T-cell (primary cell): Measurements from ENCODE around the gene MSRB2. TPM values are rescaled to one million over a fixed set of nuclear protein-coding genes. Genes with fewer than 3 reads are reported as not detected.

Experiments
- ATAC-seq, 4 experiments: fragments of 200-7000 bp in 3 of 4; fragments of 150-1000 bp in 1 of 4; cut with Tn5 transposase; replicated peaks in 1 of 4; 1 replicate in 3 of 4; 2 replicates in 1 of 4; pipeline ENCODE4 v1.10.0; 2021; ENCODE audit warnings: moderate library complexity in 3 of 4, mild to moderate bottlenecking in 2 of 4, moderate number of reproducible peaks in 1 of 4
- CTCF ChIA-PET, 2 donors: fragments of 300-600 bp; sonication (Branson Sonifier 250); formaldehyde crosslinking; loops; one replicate each; lab custom pipeline; 2022; ENCODE audit warnings: antibody characterized with exemption in 2 of 2; lab: Charles Lee
- POLR2A ChIA-PET, 2 donors: fragments of 300-600 bp; sonication (Branson Sonifier 250); formaldehyde crosslinking; loops; one replicate each; lab custom pipeline; 2022; ENCODE audit warnings: antibody characterized with exemption in 2 of 2; lab: Charles Lee
- DNase-seq, 35 experiments: peaks; one replicate each; pipeline versions ENCODE4 v3.0.0 to v3.0.0-alpha.2; 2013 to 2023
- H3K27ac ChIP-seq: one replicate; pipeline ENCODE4 v1.5.1; 2013; ENCODE audit warnings: low read length
- H3K27me3 ChIP-seq, 2 experiments: replicated peaks in 1 of 2; 1 replicate in 1 of 2; 2 replicates in 1 of 2; pipeline versions ENCODE4 v1.6.1 to v1.7.0; 2013; ENCODE audit warnings: low read length in 1 of 2, mixed read lengths in 1 of 2; ENCODE audit not compliant: control insufficient read depth in 2 of 2, insufficient read depth in 2 of 2; ENCODE audit errors: extremely low read depth in 1 of 2
- H3K36me3 ChIP-seq, 2 donors: 1 replicate in 1 of 2; 2 replicates in 1 of 2; pipeline versions ENCODE4 v1.6.1 to v1.7.0; 2013; ENCODE audit warnings: low read length in 1 of 2; ENCODE audit not compliant: control insufficient read depth in 2 of 2, insufficient read depth in 1 of 2; ENCODE audit errors: extremely low read depth in 1 of 2
- H3K4me1 ChIP-seq, 2 experiments: 1 replicate in 1 of 2; 2 replicates in 1 of 2; pipeline versions ENCODE4 v1.6.1 to v1.7.0; 2013; ENCODE audit warnings: low read length in 2 of 2, mixed read lengths in 1 of 2; ENCODE audit not compliant: insufficient read depth in 2 of 2, control insufficient read depth in 1 of 2; ENCODE audit errors: extremely low read depth in 1 of 2
- H3K4me3 ChIP-seq, 2 donors: 1 replicate in 1 of 2; 2 replicates in 1 of 2; pipeline versions ENCODE4 v1.5.1 to v1.7.0; 2013; ENCODE audit warnings: mild to moderate bottlenecking in 2 of 2, low read length in 1 of 2, moderate library complexity in 1 of 2; ENCODE audit not compliant: control insufficient read depth in 1 of 2; ENCODE audit errors: extremely low read depth in 1 of 2
- H3K9me3 ChIP-seq: 2 replicates; pipeline ENCODE4 v1.7.0; 2013
- H3K27ac Mint-ChIP-seq, 2 donors: one replicate each; pipeline ENCODE4 v1.8.0; 2020 to 2021; ENCODE audit warnings: mild to moderate bottlenecking in 2 of 2, mixed read lengths in 2 of 2
- H3K27me3 Mint-ChIP-seq, 2 donors: one replicate each; pipeline ENCODE4 v1.8.0; 2021 to 2022; ENCODE audit warnings: mixed read lengths in 2 of 2
- H3K36me3 Mint-ChIP-seq: one replicate; pipeline ENCODE4 v1.8.0; 2021; ENCODE audit warnings: mixed read lengths
- H3K4me1 Mint-ChIP-seq, 3 donors: one replicate each; pipeline ENCODE4 v1.8.0; 2020 to 2022; ENCODE audit warnings: mixed read lengths in 3 of 3, mild to moderate bottlenecking in 1 of 3
- H3K4me3 Mint-ChIP-seq, 3 donors: one replicate each; pipeline ENCODE4 v1.8.0; 2020 to 2022; ENCODE audit warnings: mild to moderate bottlenecking in 3 of 3, mixed read lengths in 3 of 3, moderate library complexity in 3 of 3
- H3K9me3 Mint-ChIP-seq, 3 donors: one replicate each; pipeline ENCODE4 v1.8.0; 2020 to 2022; ENCODE audit warnings: mixed read lengths in 3 of 3
- WGBS: methylation state at CpG from one replicate; pipeline ENCODE4 v1.1.5; 2013; ENCODE audit warnings: missing lambda C conversion rate; ENCODE audit not compliant: insufficient coverage; 5-methylcytosine and 5-hydroxymethylcytosine counted together
- total RNA-seq, 35 experiments: library from RNA in 6 of 35; stranded (reverse) in 6 of 35; fragments of 120-200 nt in 1 of 35; gene quantifications; one replicate each; pipeline versions ENCODE4 v1.2.1 to v1.2.4 and lab custom pipeline; 2013 to 2026

MSRB2 gene
- total RNA-seq, 5 donors from 2014 or later (not counting 1 experiment from before 2014, with no cell fraction given): 3.3 to 4.6 (median 3.7) TPM

DNA sequence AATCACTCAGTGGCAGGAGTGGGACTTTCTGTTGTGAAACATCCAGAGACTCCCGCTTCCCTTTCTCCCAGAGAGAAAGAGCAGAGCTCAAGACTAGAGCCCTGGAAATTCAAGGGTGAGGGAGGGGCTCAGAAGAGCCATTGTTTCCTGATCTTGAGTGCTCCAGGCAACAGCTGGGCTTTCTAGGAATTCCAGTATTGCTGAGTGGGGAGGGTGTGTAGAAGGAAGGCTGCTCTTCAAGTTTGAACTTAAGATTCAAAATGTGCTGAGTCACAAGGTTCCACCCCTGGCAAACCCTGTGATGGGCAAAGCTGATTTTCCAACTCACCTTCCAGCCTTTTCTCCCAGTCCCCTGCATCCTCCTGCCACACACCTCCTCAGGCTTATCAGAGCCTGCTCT, 42.3 kb upstream of the MSRB2 start:
- Mint-ChIP-seq H3K27ac (no peak overlapping the region), H3K4me3 (no peak overlapping the region), H3K4me1 (no peaks in the 10 kb centered on the region), H3K9me3 (no peaks in the 10 kb centered on the region), H3K36me3 (no peaks in the 10 kb centered on the region), H3K27me3 (peaks cover 24 to 27% of the 10 kb centered on the region in 2 donors)
- Histone ChIP-seq H3K9me3 (no peaks in the 10 kb centered on the region), H3K27ac (no peak overlapping the region), H3K4me1 (no peaks in the 10 kb centered on the region), H3K4me3 (no peak overlapping the region), H3K27me3 (peaks cover 0 to 6% of the 10 kb centered on the region in 2 experiments), H3K36me3 (no peaks in the 10 kb centered on the region)
- DNase-seq (no peak), ATAC-seq (no peak)
- CTCF ChIA-PET: no interaction called here
- POLR2A ChIA-PET: interaction anchor here in 1 of 2 donors (0.6 kb wide), 1 partner anchor 944 kb away, joined by 3 read pairs; no protein-coding TSS in a partner anchor
- no CpG with 5 or more reads among the region's 1 CpG for WGBS

DNA sequence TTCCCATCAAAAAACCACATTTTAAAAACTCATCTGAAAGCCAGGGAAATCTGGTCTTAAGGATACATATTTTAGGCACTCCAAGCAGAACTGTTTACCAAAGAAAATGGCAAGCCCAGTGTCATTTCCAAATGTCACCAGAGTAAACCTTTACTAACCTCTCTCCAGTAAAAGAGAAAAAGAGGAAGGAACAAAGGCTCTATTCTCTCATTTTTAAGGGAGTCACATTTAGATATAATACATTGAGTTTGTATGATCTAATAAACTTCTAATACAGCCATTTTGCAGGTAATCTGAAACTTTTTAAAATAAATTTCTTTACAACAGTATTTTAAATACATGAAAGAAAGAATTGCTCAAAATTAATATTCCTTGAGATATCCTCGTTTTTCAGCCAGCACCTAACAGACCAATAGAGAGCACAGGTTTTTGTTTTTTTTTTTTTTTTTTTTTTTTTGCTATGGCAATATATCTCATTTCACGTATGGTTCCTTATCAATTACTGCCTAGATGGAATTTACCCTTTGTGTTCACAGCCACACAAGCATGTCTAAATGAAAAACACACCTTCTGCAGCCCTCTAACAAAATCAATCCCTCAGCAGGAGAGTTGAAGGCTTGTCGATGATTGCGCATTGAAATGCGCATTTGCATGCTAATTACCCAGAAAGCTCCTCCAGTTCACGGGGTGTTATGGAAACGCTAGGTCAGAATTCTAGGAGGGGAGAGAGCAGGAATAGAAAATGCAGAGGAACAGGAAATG, 39.8 kb upstream of the MSRB2 start:
- no peaks in the 10 kb centered on the region for H3K4me1 Mint-ChIP-seq
- no peak for ATAC-seq
- Histone ChIP-seq H3K27ac (no peak overlapping the region), H3K4me3 (no peak overlapping the region), H3K36me3 (no peaks in the 10 kb centered on the region), H3K4me1 (no peaks in the 10 kb centered on the region), H3K27me3 (peaks cover 0 to 3% of the 10 kb centered on the region in 2 experiments), H3K9me3 (no peaks in the 10 kb centered on the region)
- H3K27ac Mint-ChIP-seq: no peak overlapping the region
- peaks cover 23 to 24% of the 10 kb centered on the region in 2 donors for H3K27me3 Mint-ChIP-seq
- DNase-seq: no peak
- 82% methylated on average over 5 of the region's 7 CpGs for WGBS
- CTCF ChIA-PET: interaction anchor here in 1 of 2 donors (0.9 kb wide), 1 partner anchor 25 kb away, joined by 4 read pairs; no protein-coding TSS in a partner anchor
- H3K4me3 Mint-ChIP-seq: no peak overlapping the region
- no peaks in the 10 kb centered on the region for H3K36me3 Mint-ChIP-seq
- POLR2A ChIA-PET: interaction anchor here (0.5 to 0.6 kb wide), 2 partner anchors 516 to 1046 kb away, joined by 3 to 6 read pairs; no protein-coding TSS in a partner anchor
- H3K9me3 Mint-ChIP-seq: peaks cover 0 to 14% (median 9%) of the 10 kb centered on the region in 3 donors

DNA sequence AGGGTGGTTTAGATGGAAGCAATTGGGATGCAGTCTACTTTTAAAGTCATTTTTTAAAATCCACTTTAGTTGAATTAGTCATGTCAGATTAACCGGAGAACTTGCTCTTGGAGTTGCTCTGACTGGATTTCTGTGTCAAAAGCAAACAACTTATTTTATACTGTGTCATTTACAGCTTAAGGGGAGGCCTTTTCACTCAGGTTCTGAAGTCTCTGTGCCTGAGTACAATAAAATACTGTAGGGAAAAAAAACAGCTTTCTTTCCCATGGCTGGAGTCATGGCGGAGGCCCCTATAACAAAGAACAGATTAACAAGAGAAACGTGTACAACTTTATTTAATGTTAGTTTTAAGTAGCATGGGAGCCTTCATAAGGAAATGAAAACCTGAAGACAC, 39.2 kb upstream of the MSRB2 start:
- H3K9me3 ChIP-seq: no peaks in the 10 kb centered on the region
- no peaks in the 10 kb centered on the region for H3K4me1 ChIP-seq
- Mint-ChIP-seq H3K4me3 (no peak overlapping the region), H3K4me1 (no peaks in the 10 kb centered on the region), H3K9me3 (peaks cover 0 to 14% (median 9%) of the 10 kb centered on the region in 3 donors), H3K27ac (no peak overlapping the region), H3K36me3 (no peaks in the 10 kb centered on the region), H3K27me3 (peaks cover 23 to 26% of the 10 kb centered on the region in 2 donors)
- no CpG with 5 or more reads among the region's 3 CpGs for WGBS
- H3K4me3 ChIP-seq: no peak overlapping the region
- DNase-seq (no peak), ATAC-seq (no peak)
- H3K27ac ChIP-seq: no peak overlapping the region
- ChIA-PET POLR2A (interaction anchor here (0.5 to 0.6 kb wide), 2 partner anchors 517 to 1046 kb away, joined by 3 to 6 read pairs; no protein-coding TSS in a partner anchor), CTCF (no interaction called here)
- H3K27me3 ChIP-seq: peaks cover 0 to 3% of the 10 kb centered on the region in 2 experiments
- no peaks in the 10 kb centered on the region for H3K36me3 ChIP-seq

DNA sequence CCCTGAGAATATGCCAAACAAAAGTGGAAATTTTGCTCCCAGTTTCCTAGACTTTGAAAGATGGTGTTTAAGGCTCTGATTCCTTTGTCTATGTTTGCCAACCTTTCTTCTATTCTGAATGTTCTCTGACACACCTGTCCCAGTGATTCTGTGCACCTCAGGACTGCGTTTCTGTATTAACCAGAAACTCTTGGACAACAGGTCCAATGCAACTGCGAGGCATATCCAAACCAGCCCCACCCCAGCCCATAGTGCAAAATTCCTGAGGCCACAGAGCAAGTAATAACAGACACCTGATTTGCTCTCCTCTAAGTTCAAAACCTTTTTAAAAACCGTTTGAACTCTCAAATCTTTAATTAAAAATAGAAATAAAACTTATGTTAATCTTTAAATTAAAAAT, 37.0 kb upstream of the MSRB2 start:
- H3K4me3 ChIP-seq: no peak overlapping the region
- Mint-ChIP-seq H3K4me3 (no peak overlapping the region), H3K4me1 (no peaks in the 10 kb centered on the region), H3K36me3 (no peaks in the 10 kb centered on the region), H3K27ac (no peak overlapping the region), H3K27me3 (peaks cover 17% of the 10 kb centered on the region in 2 donors), H3K9me3 (peaks cover 0 to 14% (median 9%) of the 10 kb centered on the region in 3 donors)
- no peaks in the 10 kb centered on the region for H3K9me3 ChIP-seq
- WGBS: 56% methylated on average over 2 of the region's 3 CpGs
- H3K27me3 ChIP-seq: peaks cover 0 to 3% of the 10 kb centered on the region in 2 experiments
- DNase-seq (no peak), ATAC-seq (no peak)
- CTCF ChIA-PET: no interaction called here
- no peaks in the 10 kb centered on the region for H3K4me1 ChIP-seq
- no peak overlapping the region for H3K27ac ChIP-seq
- no peaks in the 10 kb centered on the region for H3K36me3 ChIP-seq
- POLR2A ChIA-PET: no interaction called here

DNA sequence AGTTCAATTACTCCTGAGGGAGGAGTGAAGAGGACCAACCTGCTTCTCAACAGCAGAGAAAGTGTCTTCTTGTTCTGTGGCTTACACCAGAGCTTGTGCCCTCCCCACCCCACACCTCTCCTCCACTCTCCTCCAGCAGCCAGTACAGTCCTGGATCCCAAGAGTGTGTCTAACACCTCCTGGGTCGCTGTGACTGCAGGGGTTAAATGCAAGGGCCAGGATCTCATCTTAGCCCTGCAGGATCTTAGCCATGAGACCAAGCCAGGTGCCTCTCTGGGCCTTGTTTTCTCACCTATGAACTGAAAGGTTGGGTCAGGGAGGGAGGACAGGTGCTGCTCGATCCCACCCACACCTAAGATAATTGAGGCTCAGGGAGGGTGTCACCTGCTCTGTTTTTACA, 34.5 kb upstream of the MSRB2 start:
- H3K27me3 ChIP-seq: peaks cover 0 to 3% of the 10 kb centered on the region in 2 experiments
- no peak overlapping the region for H3K4me3 ChIP-seq
- CTCF ChIA-PET: no interaction called here
- Mint-ChIP-seq H3K27me3 (peaks cover 12 to 16% of the 10 kb centered on the region in 2 donors), H3K4me3 (no peak overlapping the region), H3K9me3 (peaks cover 0 to 14% (median 9%) of the 10 kb centered on the region in 3 donors), H3K4me1 (no peaks in the 10 kb centered on the region), H3K36me3 (no peaks in the 10 kb centered on the region), H3K27ac (no peak overlapping the region)
- H3K4me1 ChIP-seq: no peaks in the 10 kb centered on the region
- ATAC-seq: no peak
- POLR2A ChIA-PET: no interaction called here
- no peaks in the 10 kb centered on the region for H3K36me3 ChIP-seq
- WGBS: no CpG with 5 or more reads among the region's 2 CpGs
- H3K27ac ChIP-seq: no peak overlapping the region
- H3K9me3 ChIP-seq: no peaks in the 10 kb centered on the region
- DNase-seq: no peak

DNA sequence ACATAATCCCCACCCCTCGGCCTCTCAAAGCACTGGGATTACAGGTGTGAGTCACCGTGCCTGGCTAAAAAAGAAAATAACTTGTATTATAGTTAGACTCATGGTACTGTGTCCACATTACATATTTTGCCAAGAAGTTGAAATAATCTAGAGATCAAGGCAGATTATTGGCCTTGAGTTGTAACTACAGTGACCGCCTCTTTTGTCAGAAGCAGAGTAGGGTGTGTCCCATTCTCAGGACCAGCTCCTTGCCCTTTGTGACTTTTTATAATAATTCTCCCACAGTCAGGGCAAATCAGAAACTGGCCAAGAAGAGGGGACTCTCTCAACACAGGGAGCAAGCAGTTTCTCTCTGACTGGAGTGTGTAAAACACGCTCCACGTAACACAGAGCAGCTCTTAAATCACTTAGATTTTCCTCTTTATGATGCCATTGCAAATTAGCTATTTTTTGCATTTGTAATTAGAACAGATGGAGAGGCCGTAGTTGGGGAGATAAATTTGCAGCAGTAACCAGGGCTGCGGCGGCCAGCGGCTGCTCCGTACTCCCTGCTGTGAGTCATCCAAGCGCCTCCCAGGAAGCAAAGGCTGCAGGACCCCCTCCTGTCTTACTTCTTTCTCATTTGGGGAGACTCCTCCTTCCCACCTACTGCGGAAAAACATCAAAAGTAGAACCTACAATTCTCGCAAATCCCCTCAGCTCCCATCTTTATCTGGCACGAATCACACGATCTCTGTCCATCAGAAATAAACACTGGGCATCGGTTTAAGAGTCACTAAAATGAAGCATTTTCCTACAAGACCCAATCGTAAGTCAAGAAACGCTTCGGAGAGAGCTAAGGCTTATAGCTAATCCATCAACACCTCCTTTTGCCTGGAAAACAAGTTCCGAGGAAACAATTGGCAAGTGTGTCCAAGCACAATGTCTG, 32.1 kb upstream of the MSRB2 start:
- Histone ChIP-seq H3K9me3 (no peaks in the 10 kb centered on the region), H3K36me3 (no peaks in the 10 kb centered on the region), H3K27ac (no peak overlapping the region), H3K27me3 (peaks cover 0 to 12% of the 10 kb centered on the region in 2 experiments), H3K4me3 (no peak overlapping the region), H3K4me1 (peaks cover 0 to 4% of the 10 kb centered on the region in 2 experiments)
- H3K36me3 Mint-ChIP-seq: no peaks in the 10 kb centered on the region
- DNase-seq (no peak), ATAC-seq (no peak)
- peaks cover 2 to 5% (median 3%) of the 10 kb centered on the region in 3 donors for H3K4me1 Mint-ChIP-seq
- peaks cover 10 to 12% of the 10 kb centered on the region in 2 donors for H3K27me3 Mint-ChIP-seq
- no peak overlapping the region for H3K4me3 Mint-ChIP-seq
- 91% methylated on average over 11 of the region's 20 CpGs for WGBS
- no peak overlapping the region for H3K27ac Mint-ChIP-seq
- ChIA-PET CTCF (interaction anchor here in 1 of 2 donors (0.9 kb wide), 1 partner anchor 1055 kb away, joined by 12 read pairs; no protein-coding TSS in a partner anchor), POLR2A (no interaction called here)
- H3K9me3 Mint-ChIP-seq: peaks cover 0 to 14% (median 9%) of the 10 kb centered on the region in 3 donors
